CD4-positive, alpha-beta memory T cell (primary cell): ENCODE results near the gene ZNF414. TPM values are rescaled to one million over a fixed set of nuclear protein-coding genes. Genes with fewer than 3 reads are reported as not detected.

Source experiments
- CTCF ChIA-PET: fragments of 350-600 bp; sonication (Branson Sonifier 250); formaldehyde crosslinking; loops from one replicate; lab custom pipeline; 2021; ENCODE audit warnings: inconsistent platforms; ENCODE audit not compliant: partially characterized antibody; lab: Charles Lee
- POLR2A ChIA-PET: fragments of 350-600 bp; sonication (Branson Sonifier 250); formaldehyde crosslinking; loops from one replicate; lab custom pipeline; 2021; ENCODE audit not compliant: partially characterized antibody; lab: Charles Lee
- DNase-seq, 5 donors: peaks; one replicate each; pipeline versions ENCODE4 v3.0.0 to v3.0.0-alpha.2; 2020 to 2022; ENCODE audit warnings: mixed read lengths in 1 of 5
- H3K27ac ChIP-seq: one replicate; pipeline ENCODE4 v1.7.0; 2013; ENCODE audit warnings: low read depth, low read length
- H3K27me3 ChIP-seq: 2 replicates; pipeline ENCODE4 v1.7.0; 2013; ENCODE audit warnings: mild to moderate bottlenecking, low read length, moderate library complexity; ENCODE audit not compliant: insufficient read depth
- H3K36me3 ChIP-seq: 2 replicates; pipeline ENCODE4 v1.7.0; 2013; ENCODE audit warnings: mild to moderate bottlenecking, low read length, moderate library complexity; ENCODE audit not compliant: insufficient read depth
- H3K4me1 ChIP-seq: 2 replicates; pipeline ENCODE4 v1.7.0; 2013; ENCODE audit warnings: mild to moderate bottlenecking, low read length, moderate library complexity; ENCODE audit not compliant: insufficient read depth
- H3K4me3 ChIP-seq, 2 donors: one replicate each; pipeline ENCODE4 v1.7.0; 2013; ENCODE audit warnings: low read length in 2 of 2, mild to moderate bottlenecking in 1 of 2
- H3K9me3 ChIP-seq, 2 donors: one replicate each; pipeline ENCODE4 v1.7.0; 2013; ENCODE audit warnings: low read length in 2 of 2, control low read depth in 1 of 2; ENCODE audit not compliant: control insufficient read depth in 1 of 2
- H3K27ac Mint-ChIP-seq, 7 donors: one replicate each; pipeline ENCODE4 v1.8.0; 2020 to 2021; ENCODE audit warnings: mixed read lengths in 7 of 7, mild to moderate bottlenecking in 6 of 7, inconsistent platforms in 3 of 7, moderate library complexity in 3 of 7
- H3K27me3 Mint-ChIP-seq, 2 donors: one replicate each; pipeline ENCODE4 v1.8.0; 2020 to 2021; ENCODE audit warnings: mixed read lengths in 2 of 2
- H3K36me3 Mint-ChIP-seq, 2 donors: one replicate each; pipeline ENCODE4 v1.8.0; 2020 to 2021; ENCODE audit warnings: mixed read lengths in 2 of 2, inconsistent platforms in 1 of 2, mild to moderate bottlenecking in 1 of 2
- H3K4me1 Mint-ChIP-seq, 4 donors: one replicate each; pipeline ENCODE4 v1.8.0; 2020 to 2021; ENCODE audit warnings: mixed read lengths in 4 of 4, mild to moderate bottlenecking in 1 of 4
- H3K4me3 Mint-ChIP-seq, 8 donors: one replicate each; pipeline ENCODE4 v1.8.0; 2020 to 2021; ENCODE audit warnings: mixed read lengths in 8 of 8, mild to moderate bottlenecking in 7 of 8, moderate library complexity in 6 of 8, inconsistent platforms in 3 of 8
- H3K9me3 Mint-ChIP-seq, 8 donors: one replicate each; pipeline ENCODE4 v1.8.0; 2020 to 2021; ENCODE audit warnings: mixed read lengths in 8 of 8, mild to moderate bottlenecking in 5 of 8, inconsistent platforms in 3 of 8, moderate library complexity in 1 of 8
- intact Hi-C: fragments of 100-400 bp; cut with micrococcal nuclease; formaldehyde crosslinking; loops from one replicate; pipeline ENCODE4 v1.15.1; 2023
- polyA plus RNA-seq, 2 donors: library from polyadenylated mRNA; unstranded; fragments of 300-500 nt; fragmentation: Illumina TruSeq; gene quantifications; one replicate each; pipeline ENCODE4 v1.2.3, GENCODE V29; 2021
- total RNA-seq, 2 experiments: library from RNA; stranded (reverse); gene quantifications; one replicate each; pipeline ENCODE4 v1.2.3, GENCODE V29; 2021

ZNF414 gene
- total and polyA plus RNA-seq, 4 experiments from 2014 or later, result 9.5 to 50.4 (median 35.4) TPM

DNA sequence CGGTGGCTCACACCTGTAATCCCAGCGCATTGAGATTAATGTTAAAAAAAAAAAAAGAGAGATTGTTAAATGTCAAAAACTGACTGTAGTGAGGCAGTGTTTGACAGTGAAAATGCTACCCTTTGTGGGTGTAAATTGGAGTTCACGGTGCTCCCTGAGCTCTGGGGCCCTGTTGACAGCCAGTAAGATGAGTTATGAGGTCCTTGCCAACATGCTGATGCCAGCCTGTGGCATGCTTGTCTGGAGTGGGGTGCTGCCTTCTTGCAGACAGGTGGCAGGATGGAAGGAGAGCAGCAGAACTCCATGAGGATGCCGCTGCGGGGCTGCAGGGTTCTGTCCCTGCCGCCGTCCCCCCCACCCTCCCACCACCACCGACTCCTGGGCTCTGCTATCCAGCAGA is 37.4 kb downstream of the ZNF414 start:
- POLR2A ChIA-PET, result no interaction called here
- Histone ChIP-seq H3K36me3 (peaks cover 74% of the 10 kb centered on the region), H3K4me3 (no peak overlapping the region), H3K27me3 (no peaks in the 10 kb centered on the region), H3K27ac (no peak overlapping the region), H3K9me3 (no peaks in the 10 kb centered on the region), H3K4me1 (peaks cover 32% of the 10 kb centered on the region)
- H3K36me3 Mint-ChIP-seq, result peaks cover 41 to 77% of the 10 kb centered on the region in 2 donors
- peak overlapping the region in 5 of 7 donors; percentile 2 to 74 (median 40) for H3K27ac Mint-ChIP-seq
- intact Hi-C loops, result no loop called here
- no peak for DNase-seq
- H3K9me3 Mint-ChIP-seq, result peaks cover 0 to 2% (median 0%) of the 10 kb centered on the region in 8 donors
- peak overlapping the region in 1 of 8 donors; percentile 46 for H3K4me3 Mint-ChIP-seq
- CTCF ChIA-PET, result interaction anchor here (1.3 to 1.5 kb wide), 2 partner anchors 102 to 105 kb away, joined by 3 to 4 read pairs; no protein-coding TSS in a partner anchor
- peaks cover 26 to 57% (median 41%) of the 10 kb centered on the region in 4 donors for H3K4me1 Mint-ChIP-seq
- no peaks in the 10 kb centered on the region for H3K27me3 Mint-ChIP-seq

DNA sequence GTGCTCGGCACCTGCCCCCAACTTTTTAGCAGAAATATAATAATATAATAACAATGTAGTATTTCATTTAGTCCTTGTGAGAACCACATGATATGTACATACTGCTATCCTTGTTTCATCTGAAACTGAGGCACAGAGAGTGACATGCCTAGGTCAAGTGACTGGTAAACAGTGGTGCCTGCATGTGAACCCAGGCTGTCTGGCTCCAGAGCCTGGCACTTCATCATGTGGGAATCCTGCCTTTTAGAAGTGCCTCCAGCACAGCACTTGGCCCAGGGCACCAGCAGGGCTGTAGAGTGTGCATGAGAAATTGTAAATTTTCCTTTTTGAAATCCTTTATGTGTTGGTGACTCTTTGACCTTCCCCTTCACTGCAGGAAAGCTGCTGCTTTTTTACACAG is 39.0 kb downstream of the ZNF414 start:
- ChIA-PET POLR2A (interaction anchor here (0.8 to 2.1 kb wide), 2 partner anchors 19 to 39 kb away, joined by 4 read pairs; partner anchors contain the start of gene ZNF414), CTCF (interaction anchor here (1.5 kb wide), 1 partner anchor 106 kb away, joined by 3 read pairs; no protein-coding TSS in a partner anchor)
- peaks cover 20% of the 10 kb centered on the region for H3K4me1 ChIP-seq

DNA sequence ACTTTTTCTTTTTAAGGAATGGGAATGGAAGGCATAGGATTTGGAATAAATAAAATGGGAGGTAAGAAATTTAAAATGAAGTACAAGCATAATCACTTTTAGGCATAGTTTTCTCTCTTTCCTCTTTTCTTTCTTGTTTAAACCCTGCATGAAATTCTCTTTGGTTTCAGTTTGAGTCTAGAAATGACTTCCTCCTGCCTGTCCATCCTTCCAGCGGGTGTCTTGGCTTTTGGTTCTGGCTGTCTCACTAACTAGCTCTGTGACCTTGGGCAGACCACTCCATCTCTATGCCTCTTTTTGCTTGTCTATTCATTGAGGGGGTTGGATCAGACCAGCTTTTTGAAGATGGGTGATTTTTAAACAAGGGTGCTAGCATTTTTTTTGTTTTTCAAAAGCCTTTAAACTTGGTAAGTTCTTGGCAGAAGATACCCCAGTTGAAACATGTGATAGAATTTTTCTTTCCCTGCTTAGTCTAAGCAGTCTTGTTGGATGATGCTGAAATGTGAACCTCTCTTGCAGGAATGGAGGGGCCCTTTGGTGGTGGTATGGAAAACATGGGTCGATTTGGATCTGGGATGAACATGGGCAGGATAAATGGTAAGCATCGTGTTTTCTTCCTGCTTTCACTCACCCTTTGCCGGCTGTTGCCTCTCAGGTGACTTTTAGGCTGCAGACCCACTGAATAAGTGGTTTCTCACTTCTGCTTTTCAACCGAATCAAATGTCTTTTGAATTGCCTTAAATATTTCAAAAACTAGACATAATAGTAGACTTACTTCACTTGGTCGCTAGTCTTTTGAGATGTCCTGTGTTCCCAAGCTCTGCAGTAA is 40.1 kb downstream of the ZNF414 start:
- H3K9me3 ChIP-seq, result no peaks in the 10 kb centered on the region
- no peaks in the 10 kb centered on the region for H3K27me3 ChIP-seq
- H3K36me3 ChIP-seq, result peaks cover 81% of the 10 kb centered on the region
- no peaks in the 10 kb centered on the region for H3K9me3 Mint-ChIP-seq
- CTCF ChIA-PET, result interaction anchor here (1.0 to 1.4 kb wide), 3 partner anchors 9 to 106 kb away, joined by 3 to 4 read pairs (median 3); no protein-coding TSS in a partner anchor
- POLR2A ChIA-PET, result interaction anchor here (0.6 to 2.1 kb wide), 4 partner anchors 18 to 103 kb away, joined by 3 to 5 read pairs (median 4); partner anchors contain the start of gene ZNF414
- no peak overlapping the region for H3K4me3 ChIP-seq
- no peak for DNase-seq
- H3K27me3 Mint-ChIP-seq, result no peaks in the 10 kb centered on the region
- peaks cover 20% of the 10 kb centered on the region for H3K4me1 ChIP-seq
- intact Hi-C loops, result no loop called here
- H3K4me1 Mint-ChIP-seq, result peaks cover 24 to 52% (median 34%) of the 10 kb centered on the region in 4 donors
- no peak overlapping the region for H3K27ac ChIP-seq
- H3K4me3 Mint-ChIP-seq, result no peak overlapping the region
- peaks cover 58 to 89% of the 10 kb centered on the region in 2 donors for H3K36me3 Mint-ChIP-seq
- peak overlapping the region; percentile 42 to 87 (median 75) for H3K27ac Mint-ChIP-seq

More for the DNA sequence above, 39.0 kb downstream of the ZNF414 start:
- Histone ChIP-seq H3K36me3 (peaks cover 73% of the 10 kb centered on the region), H3K4me3 (no peak overlapping the region), H3K27ac (no peak overlapping the region), H3K27me3 (no peaks in the 10 kb centered on the region), H3K9me3 (no peaks in the 10 kb centered on the region)
- intact Hi-C loops, result no loop called here
- Mint-ChIP-seq H3K9me3 (no peaks in the 10 kb centered on the region), H3K4me3 (no peak overlapping the region), H3K4me1 (peaks cover 24 to 45% (median 32%) of the 10 kb centered on the region in 4 donors), H3K36me3 (peaks cover 48 to 83% of the 10 kb centered on the region in 2 donors), H3K27me3 (no peaks in the 10 kb centered on the region), H3K27ac (peak overlapping the region in 2 of 7 donors; percentile 19 to 57)
- DNase-seq, result no peak

DNA sequence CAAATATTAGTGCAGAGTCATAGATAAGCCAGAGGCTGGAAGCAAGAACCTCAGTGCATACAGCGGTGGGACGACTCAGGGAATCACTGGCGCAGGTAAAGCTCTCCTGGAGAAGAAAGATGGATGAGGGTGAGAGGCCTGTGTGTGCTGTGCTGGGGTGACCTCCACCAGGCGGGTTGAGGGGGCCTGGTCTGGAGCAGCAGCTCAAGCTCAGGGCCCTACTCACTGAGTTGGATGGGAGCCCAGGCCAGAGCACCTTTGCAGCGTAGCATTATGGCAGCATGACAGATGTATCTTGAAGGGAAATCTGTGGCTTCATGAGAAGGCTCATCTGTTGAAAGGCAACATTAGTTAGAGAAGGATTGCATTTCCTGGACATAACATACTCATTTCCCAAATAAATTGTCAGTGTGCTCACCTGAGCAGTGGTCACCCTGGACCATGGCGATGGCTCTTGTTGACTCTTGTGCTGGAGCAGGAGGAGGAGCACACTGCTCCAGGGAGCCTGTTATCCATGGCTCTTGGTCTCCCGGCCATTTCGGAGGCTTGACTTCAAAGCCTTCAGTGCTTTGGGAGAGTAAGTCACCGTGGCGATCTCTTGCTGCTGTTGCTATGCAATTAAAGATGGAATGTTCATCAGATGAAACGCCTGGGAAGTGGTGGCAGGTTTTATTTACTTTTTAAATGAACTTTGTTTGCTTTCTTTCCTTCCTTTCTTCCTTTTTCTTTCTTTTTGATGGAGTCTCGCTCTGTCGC is 44.2 kb downstream of the ZNF414 start:
- peaks cover 74 to 91% of the 10 kb centered on the region in 2 donors for H3K36me3 Mint-ChIP-seq
- H3K4me1 Mint-ChIP-seq, result peaks cover 7 to 37% (median 13%) of the 10 kb centered on the region in 4 donors
- Histone ChIP-seq H3K36me3 (peaks cover 90% of the 10 kb centered on the region), H3K27ac (no peak overlapping the region), H3K4me1 (no peaks in the 10 kb centered on the region), H3K4me3 (no peak overlapping the region), H3K9me3 (no peaks in the 10 kb centered on the region), H3K27me3 (no peaks in the 10 kb centered on the region)
- no peak overlapping the region for H3K4me3 Mint-ChIP-seq
- peak overlapping the region in 4 of 7 donors; percentile 29 to 55 (median 48) for H3K27ac Mint-ChIP-seq
- POLR2A ChIA-PET, result no interaction called here
- intact Hi-C loops, result no loop called here
- no peak for DNase-seq
- H3K9me3 Mint-ChIP-seq, result no peaks in the 10 kb centered on the region
- no peaks in the 10 kb centered on the region for H3K27me3 Mint-ChIP-seq
- CTCF ChIA-PET, result interaction anchor here (0.5 kb wide), 1 partner anchor 34 kb away, joined by 3 read pairs; no protein-coding TSS in a partner anchor

DNA sequence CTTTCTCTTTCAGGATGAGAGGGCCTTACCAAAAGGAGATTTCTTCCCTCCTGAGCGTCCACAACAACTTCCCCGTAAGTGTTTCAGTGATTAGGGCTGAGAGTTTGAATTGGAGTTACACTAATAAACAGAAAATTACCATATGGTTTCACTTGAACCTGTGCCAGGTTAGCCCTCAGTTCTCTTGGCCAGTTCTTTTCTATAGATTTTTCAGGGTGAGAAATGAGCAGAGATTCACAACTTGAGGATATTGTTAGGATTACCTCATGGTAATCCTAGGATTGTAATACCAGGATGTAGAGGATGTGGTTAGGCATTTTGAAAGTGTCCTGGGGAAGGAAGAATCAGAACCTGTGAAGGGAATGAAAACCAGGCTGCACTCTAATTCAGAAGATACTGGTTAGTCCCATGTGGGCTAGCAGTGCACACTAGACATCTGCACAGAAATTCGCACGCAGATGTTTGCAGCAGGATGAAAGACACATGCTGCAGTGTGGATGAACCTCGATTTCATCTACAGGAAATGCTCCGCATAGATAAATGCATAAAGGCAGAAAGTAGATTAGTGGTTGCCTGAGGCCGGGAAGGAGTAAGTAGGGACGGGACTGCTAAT is 45.1 kb downstream of the ZNF414 start:
- CTCF ChIA-PET, result no interaction called here
- peak overlapping the region in 5 of 7 donors; percentile 9 to 55 (median 44) for H3K27ac Mint-ChIP-seq

DNA sequence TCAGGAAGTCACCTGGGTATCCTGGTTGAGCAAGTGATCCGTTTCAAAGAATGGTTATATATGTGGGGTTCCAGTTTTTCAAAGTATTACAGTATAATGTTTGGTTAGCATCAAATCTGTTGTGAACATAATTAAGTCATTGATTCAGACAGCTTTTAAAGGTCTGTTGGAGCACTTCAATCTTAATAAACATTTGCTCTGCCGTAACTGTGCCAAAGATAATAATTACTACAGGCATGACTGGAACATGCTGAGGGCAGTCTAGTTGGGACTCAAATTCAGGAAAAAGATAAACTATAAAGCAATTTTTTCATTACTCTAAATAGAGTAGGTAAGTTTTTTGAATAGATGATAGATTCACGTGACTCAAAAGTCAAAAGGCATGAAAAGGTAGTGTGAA is 45.8 kb downstream of the ZNF414 start:
- H3K4me1 Mint-ChIP-seq, result peaks cover 3 to 35% (median 15%) of the 10 kb centered on the region in 4 donors
- POLR2A ChIA-PET, result interaction anchor here (0.7 kb wide), 1 partner anchor 16 kb away, joined by 3 read pairs; no protein-coding TSS in a partner anchor
- Histone ChIP-seq H3K9me3 (no peaks in the 10 kb centered on the region), H3K4me1 (no peaks in the 10 kb centered on the region), H3K36me3 (peaks cover 89% of the 10 kb centered on the region), H3K4me3 (no peak overlapping the region), H3K27me3 (no peaks in the 10 kb centered on the region), H3K27ac (no peak overlapping the region)
- no peaks in the 10 kb centered on the region for H3K27me3 Mint-ChIP-seq
- intact Hi-C loops, result no loop called here
- peaks cover 74 to 91% of the 10 kb centered on the region in 2 donors for H3K36me3 Mint-ChIP-seq
- CTCF ChIA-PET, result interaction anchor here (0.6 kb wide), 1 partner anchor 579 kb away, joined by 3 read pairs; no protein-coding TSS in a partner anchor
- peak overlapping the region in 2 of 7 donors; percentile 3 to 44 for H3K27ac Mint-ChIP-seq
- DNase-seq, result no peak
- no peaks in the 10 kb centered on the region for H3K9me3 Mint-ChIP-seq
- H3K4me3 Mint-ChIP-seq, result no peak overlapping the region

More for the DNA sequence above, 45.1 kb downstream of the ZNF414 start:
- Mint-ChIP-seq H3K36me3 (peaks cover 75 to 91% of the 10 kb centered on the region in 2 donors), H3K4me3 (no peak overlapping the region), H3K27me3 (no peaks in the 10 kb centered on the region), H3K9me3 (no peaks in the 10 kb centered on the region), H3K4me1 (peaks cover 6 to 34% (median 15%) of the 10 kb centered on the region in 4 donors)
- Histone ChIP-seq H3K4me3 (no peak overlapping the region), H3K27ac (no peak overlapping the region), H3K36me3 (peaks cover 89% of the 10 kb centered on the region), H3K4me1 (no peaks in the 10 kb centered on the region), H3K9me3 (no peaks in the 10 kb centered on the region), H3K27me3 (no peaks in the 10 kb centered on the region)
- POLR2A ChIA-PET, result interaction anchor here (0.7 kb wide), 1 partner anchor 15 kb away, joined by 3 read pairs; no protein-coding TSS in a partner anchor
- no peak for DNase-seq
- intact Hi-C loops, result no loop called here
